Activated CD4-positive, alpha-beta T cell treated with anti-CD3 and anti-CD28 coated beads, Interleukin-2, amount 50 U/mL, for 4 hours (primary cell): ENCODE results near the gene BABAM2.
"Not testable (repeated sequence)": the region's sequence is repeated elsewhere in the genome, so short reads cannot be mapped to it uniquely, and the experiment has no call there.

Experiments
- DNase-seq, 2 experiments: peaks; one replicate each; pipeline ENCODE4 v3.0.0-alpha.2; 2020

Gene BABAM2

GRCh38 chr2:27881815-27882583, 8.5 kb upstream of the BABAM2 start:
- DNase-seq: not testable (repeated sequence)

GRCh38 chr2:27882584-27882922, 8.0 kb upstream of the BABAM2 start:
- not testable (repeated sequence) for DNase-seq

GRCh38 chr2:27884601-27885000, 5.9 kb upstream of the BABAM2 start:
- DNase-seq: no peak

GRCh38 chr2:27885234-27885633, 5.3 kb upstream of the BABAM2 start:
- no peak for DNase-seq

- no peak for DNase-seq
Measured at GRCh38 chr2:27885661-27886060, 4.9 kb upstream of the BABAM2 start.

- DNase-seq: no peak
Measured at GRCh38 chr2:27886322-27886721, 4.2 kb upstream of the BABAM2 start.

GRCh38 chr2:27887111-27887510, 3.4 kb upstream of the BABAM2 start:
- no peak for DNase-seq

GRCh38 chr2:27887830-27888229, 2.7 kb upstream of the BABAM2 start:
- DNase-seq: no peak

GRCh38 chr2:27888790-27889189, 1.7 kb upstream of the BABAM2 start:
- DNase-seq: no peak

- no peak for DNase-seq
Measured at GRCh38 chr2:27889774-27890145, 769 bp upstream of the BABAM2 start.

- DNase-seq: peak; percentile 91 to 92
Measured at GRCh38 chr2:27890924-27891672, 569 bp downstream of the BABAM2 start.

- DNase-seq: no peak
Measured at GRCh38 chr2:27891673-27892105, 1.2 kb downstream of the BABAM2 start.

GRCh38 chr2:27893006-27893405, 2.5 kb downstream of the BABAM2 start:
- DNase-seq: no peak

- no peak for DNase-seq
Measured at GRCh38 chr2:27897717-27898116, 7.2 kb downstream of the BABAM2 start.

- DNase-seq: peak; percentile 19 to 40
Measured at GRCh38 chr2:27901234-27901633, 10.7 kb downstream of the BABAM2 start.

- DNase-seq: no peak
Measured at GRCh38 chr2:27902098-27902497, 11.6 kb downstream of the BABAM2 start.

- no peak for DNase-seq
Measured at GRCh38 chr2:27903018-27903417, 12.5 kb downstream of the BABAM2 start.

GRCh38 chr2:27903649-27904404, 13.3 kb downstream of the BABAM2 start:
- DNase-seq: no peak

- no peak for DNase-seq
Measured at GRCh38 chr2:27904405-27904665, 13.8 kb downstream of the BABAM2 start.

GRCh38 chr2:27906074-27906473, 15.5 kb downstream of the BABAM2 start:
- no peak for DNase-seq

- no peak for DNase-seq
Measured at GRCh38 chr2:27907547-27907946, 17.0 kb downstream of the BABAM2 start.

- DNase-seq: no peak
Measured at GRCh38 chr2:27909901-27910300, 19.4 kb downstream of the BABAM2 start.

GRCh38 chr2:27911458-27912210, 21.1 kb downstream of the BABAM2 start:
- no peak for DNase-seq
